ENCODE measurements around the gene LRRC43.
A peak's percentile ranks its signal among the peaks of the same experiment; 100 is the strongest.
"Not testable (repeated sequence)": the region's sequence is repeated elsewhere in the genome, so short reads cannot be mapped to it uniquely, and the experiment has no call there.

The LRRC43 gene

DNA sequence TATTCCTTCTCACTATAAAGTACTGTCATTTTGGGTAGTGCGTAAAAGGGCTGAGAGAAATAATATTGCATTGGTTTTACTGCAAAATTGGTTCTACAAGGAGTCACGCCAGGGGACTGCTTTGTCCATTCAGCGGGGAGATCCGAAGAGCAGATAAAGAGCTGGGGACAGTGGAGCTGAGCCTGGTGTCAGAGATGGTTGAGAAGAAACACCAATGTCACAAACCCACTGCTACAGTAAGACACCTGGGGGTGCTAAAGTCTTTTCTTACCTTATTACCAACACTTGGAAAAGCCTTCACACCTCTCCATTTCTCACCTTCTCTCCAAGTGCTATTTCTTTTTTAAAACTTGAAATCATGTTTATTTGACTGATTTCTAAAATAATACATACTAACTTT lies 23.0 kb upstream of the LRRC43 start:
- DNase-seq, result no peak

DNA sequence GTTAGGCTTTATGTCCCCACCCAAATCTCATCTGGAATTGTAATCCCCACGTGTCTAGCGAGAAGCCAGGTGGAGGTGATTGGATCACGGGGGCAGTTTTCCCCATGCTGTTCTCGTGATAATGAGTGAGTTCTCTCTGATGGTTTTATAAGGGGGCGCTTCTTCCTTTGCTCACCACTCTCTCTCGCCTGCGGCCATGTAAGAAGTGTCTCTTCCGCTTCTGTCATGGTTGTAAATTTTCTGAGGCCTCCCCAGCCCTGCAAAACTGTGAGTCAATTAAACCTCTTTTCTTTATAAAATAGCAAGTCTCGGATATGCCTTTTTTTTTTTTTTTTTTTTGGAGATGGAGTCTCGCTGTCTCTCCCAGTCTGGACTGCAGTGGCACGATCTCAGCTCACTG lies 22.2 kb upstream of the LRRC43 start:
- no peak for DNase-seq

DNA sequence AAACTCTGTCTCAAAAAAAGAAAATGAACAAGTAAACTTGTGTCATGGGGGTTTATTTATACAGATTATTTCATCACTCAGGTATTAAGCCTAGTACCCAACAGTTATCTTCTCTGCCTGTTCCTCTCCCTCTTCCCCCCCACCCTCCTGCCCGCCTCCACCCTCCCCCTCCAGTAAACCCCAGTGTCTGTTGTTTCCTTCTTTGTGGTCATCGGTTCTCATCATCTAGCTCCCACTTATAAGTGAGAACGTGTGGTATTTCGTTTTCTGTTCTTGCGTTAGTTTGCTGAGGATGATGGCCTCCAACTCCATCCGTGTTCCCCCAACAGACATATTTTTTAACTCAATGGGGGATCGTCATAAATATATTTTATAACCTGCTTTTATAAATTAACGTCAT lies 21.2 kb upstream of the LRRC43 start:
- no peak for DNase-seq

DNA sequence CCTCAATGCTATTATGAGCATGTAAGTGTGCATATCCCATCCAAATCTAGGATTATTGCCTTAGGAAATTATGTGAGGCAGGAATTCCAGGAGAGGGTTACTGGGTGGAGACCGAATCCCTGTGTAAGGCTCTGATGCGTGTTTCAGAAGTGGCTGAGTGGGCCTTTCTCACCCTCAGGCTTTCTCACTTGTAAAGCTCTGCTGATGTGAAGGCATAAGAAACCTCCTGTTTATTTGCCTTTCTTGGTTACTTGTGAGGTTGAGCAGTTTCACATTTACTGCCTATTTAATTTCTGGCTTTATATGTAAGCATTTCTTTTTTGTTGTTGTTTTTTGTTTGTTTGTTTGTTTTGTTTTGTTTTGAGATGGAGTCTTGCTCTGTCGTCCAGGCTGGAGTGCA lies 19.9 kb upstream of the LRRC43 start:
- no peak for DNase-seq

DNA sequence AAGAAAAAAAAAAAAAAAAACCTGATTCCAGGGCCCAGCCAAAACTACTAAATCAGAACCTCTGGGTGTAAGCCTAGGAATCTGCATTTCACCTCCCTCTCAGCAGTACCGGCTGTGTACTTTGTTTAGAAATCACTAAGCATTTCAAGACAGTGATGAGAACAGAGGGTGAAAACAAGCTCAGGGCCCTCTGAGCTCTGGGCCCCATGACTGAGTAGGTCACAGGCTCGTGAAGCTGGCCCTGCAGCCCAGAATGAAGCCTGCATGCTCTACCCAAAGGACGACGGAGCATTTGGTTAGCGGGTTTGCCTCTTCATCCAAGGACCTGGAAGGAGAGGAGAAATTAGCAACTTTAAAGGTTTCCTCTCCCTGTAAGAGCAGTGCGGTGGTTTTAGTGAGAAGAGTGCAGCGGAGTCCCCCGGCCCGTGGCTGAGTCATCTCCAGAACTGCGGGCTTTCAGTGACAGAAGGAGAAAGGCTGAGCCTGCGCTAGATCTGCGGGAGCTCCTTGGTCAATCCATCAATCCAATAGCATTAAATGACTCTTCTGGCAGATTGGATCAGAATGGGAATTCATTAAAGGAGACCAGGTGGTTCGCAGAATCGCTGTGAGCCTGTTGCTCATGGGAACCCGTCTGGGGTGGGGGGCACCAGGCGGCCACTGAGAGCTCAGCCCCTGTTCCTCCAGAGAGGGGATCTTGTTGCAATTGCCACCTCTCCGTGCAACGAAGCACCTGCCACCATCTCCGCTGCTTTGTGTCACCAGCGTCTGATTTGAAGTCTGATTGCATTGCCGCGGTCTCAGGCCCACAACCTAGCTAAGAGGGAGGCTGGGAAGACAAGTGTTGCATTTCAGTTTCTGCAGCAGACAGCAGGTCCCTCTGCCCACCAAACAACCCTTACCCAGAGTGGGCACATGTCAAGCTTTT lies 16.2 kb upstream of the LRRC43 start:
- DNase-seq, result no peak

GRCh38 chr12:122167356-122167925 lies 15.5 kb upstream of the LRRC43 start:
- no peak for DNase-seq

GRCh38 chr12:122168492-122168891 lies 14.4 kb upstream of the LRRC43 start:
- DNase-seq, result no peak

- DNase-seq, result no peak
Measured at GRCh38 chr12:122171399-122171798, 11.5 kb upstream of the LRRC43 start.

- DNase-seq, result no peak
Measured at GRCh38 chr12:122172262-122172939, 10.5 kb upstream of the LRRC43 start.

DNA sequence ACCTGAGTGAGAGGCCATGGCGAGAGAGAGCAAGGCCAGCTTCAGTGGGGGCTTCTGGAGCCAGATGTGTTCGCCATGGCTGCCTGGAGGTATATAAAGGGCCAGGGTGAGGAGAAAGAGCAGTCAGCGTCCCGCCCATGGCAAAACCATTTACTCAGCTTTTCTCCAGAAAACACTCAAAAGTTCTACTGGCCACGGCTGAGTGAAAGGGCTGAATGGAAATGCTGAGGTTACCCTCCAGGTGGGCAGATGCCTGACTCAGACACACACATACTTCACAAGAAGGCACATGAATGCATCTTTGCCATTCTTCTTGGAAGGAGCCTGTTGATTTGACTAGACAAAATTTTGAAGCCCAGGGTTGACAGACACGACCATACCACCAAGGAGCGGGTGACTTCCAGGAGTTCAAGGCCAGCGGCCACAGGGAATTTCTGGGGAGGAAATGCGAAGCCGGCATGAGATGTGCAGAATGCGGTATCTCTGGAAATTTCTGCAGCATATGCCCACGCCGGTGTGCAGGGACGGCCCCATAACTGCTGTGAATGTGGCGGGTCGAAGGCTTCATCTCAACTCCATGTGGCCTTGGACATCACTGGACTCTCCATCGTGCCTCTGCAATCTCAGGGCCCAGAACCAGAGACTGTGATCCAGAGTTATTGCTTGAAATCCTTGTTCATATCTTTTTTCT lies 8.6 kb upstream of the LRRC43 start, which contains the start of gene IL31:
TSS of gene IL31 (minus strand) at position 67 of the 691 bp plus-strand sequence. CDS start at position 18, 49 bp downstream.
- no peak for DNase-seq

- DNase-seq, result not testable (repeated sequence)
Measured at GRCh38 chr12:122176473-122176872, 6.5 kb upstream of the LRRC43 start.

- no peak for DNase-seq
Measured at GRCh38 chr12:122183588-122183940, 641 bp downstream of the LRRC43 start.

GRCh38 chr12:122184517-122184916 lies 1.6 kb downstream of the LRRC43 start:
- no peak for DNase-seq

DNA sequence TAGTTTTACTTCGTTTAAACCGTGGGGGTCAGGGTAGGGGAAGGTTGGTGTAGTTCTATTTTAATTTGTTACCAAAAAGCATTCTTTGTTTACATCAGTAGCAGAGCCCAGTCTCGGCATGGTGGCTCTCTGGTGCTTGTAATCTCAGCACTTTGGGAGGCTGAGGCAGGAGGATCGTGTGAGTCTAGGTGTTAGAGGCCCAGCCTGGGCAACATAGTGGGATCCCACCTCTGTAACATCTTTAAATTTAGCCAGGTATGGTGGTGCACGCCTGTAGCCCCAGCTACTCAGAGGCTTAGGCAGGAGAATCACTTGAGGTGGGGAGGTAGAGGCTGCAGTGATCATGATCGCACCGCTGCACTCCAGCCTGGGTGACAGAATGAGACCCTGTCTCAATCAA lies 2.2 kb downstream of the LRRC43 start:
- no peak for DNase-seq

DNA sequence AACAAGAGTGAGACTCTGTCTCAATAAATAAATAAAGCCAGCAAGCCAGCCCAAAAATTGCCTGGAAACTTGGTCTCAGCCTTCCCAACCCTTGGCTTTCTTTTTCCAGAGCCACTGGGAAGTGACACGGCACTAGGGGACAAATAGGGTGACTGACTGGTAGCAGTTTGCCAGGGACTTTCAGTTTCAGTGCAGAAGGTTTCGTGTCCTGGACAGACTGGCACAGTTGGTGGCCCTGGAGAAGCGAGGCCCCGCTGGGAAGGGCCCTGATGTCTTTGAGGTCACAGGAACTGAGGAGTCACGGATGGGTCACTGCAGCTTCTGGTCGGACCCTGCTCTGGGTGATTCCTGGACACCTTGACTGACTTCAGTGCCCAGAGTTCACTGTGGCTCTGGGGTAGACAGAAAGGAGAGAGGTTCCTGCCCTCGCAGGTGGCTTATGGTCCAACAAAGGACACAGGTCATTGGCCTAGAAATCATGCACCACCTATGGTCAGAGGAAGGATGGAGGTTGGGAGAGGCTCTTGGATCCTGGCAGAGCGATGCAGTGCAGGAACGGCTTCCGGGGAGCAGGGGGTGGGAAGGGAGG lies 2.7 kb downstream of the LRRC43 start:
- DNase-seq, result no peak

- DNase-seq, result no peak
Measured at GRCh38 chr12:122187466-122187865, 4.5 kb downstream of the LRRC43 start.

DNA sequence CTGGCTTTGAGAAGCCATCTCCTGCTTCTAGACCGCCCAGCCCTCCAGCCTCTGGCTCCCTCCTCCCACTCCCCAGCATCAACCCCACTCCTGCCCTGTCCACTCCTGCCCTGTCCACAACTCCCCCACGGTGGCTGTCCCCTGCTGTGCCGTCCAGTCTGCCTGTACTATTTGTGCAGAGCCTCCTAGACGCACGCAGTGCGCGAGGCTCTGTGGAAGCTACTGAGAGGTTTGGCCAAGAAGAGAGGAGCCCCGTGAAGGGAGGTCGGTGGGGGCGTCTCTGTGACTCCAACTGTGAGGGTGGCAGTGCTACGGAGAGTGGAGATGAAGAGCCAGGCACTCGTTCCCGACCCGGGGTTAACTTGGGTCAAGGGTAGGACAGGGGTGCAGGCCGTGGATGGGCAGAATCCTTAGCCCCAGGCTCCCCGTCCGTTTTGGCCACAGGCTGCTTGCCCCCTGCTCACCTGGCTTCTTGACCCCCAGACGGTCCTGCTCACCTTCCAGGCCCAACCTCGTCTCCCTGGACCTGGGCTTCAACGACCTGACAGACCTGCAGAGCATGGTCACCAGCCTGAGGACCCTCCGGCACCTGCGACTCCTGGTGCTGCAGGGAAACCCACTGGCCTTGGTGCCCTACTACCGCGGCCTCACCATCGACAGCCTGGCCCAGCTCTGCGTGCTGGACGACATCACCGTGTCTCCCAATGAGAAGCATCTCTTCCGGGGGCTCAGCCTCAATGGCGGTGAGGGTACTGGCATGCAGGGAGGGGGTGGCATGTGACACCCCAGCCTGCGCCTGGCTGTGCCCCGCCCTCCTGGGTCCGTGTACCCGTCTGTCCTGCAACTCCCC lies 6.9 kb downstream of the LRRC43 start:
- DNase-seq, result no peak

GRCh38 chr12:122190842-122191668 lies 8.1 kb downstream of the LRRC43 start:
- peak; percentile 43 for DNase-seq

GRCh38 chr12:122192441-122192840 lies 9.5 kb downstream of the LRRC43 start:
- no peak for DNase-seq

- no peak for DNase-seq
Measured at GRCh38 chr12:122194804-122195203, 11.9 kb downstream of the LRRC43 start.

GRCh38 chr12:122195405-122195804 lies 12.5 kb downstream of the LRRC43 start:
- no peak for DNase-seq
